IMR-90 (cell line): ENCODE measurements around the gene GPAM. TPM values are rescaled to one million over a fixed set of nuclear protein-coding genes. Genes with fewer than 3 reads are reported as not detected.
A peak's percentile ranks its signal among the peaks of the same experiment; 100 is the strongest.
"Not testable (repeated sequence)": the region's sequence is repeated elsewhere in the genome, so short reads cannot be mapped to it uniquely, and the experiment has no call there.

Experiments
- ATAC-seq: fragments of 200-7000 bp; cut with Tn5 transposase; 2 replicates; pipeline ENCODE4 v1.9.1; 2020; ENCODE audit warnings: low read depth, mild to moderate bottlenecking, moderate library complexity
- BruUV-seq: library from RNA; stranded (reverse); fragments of 400-500 nt; replicated peaks from 2 replicates; lab custom pipeline; 2021; lab: Mats Ljungman, UMichigan
- CTCF ChIA-PET: fragments of 300-600 bp; formaldehyde crosslinking; extraction: SDS; loops from one replicate; lab custom pipeline; 2021; ENCODE audit warnings: antibody characterized with exemption; lab: Yijun Ruan, JAX
- POLR2A ChIA-PET: fragments of 300-600 bp; sonication (Branson Sonifier 250); formaldehyde crosslinking; loops from one replicate; lab custom pipeline; 2022; ENCODE audit warnings: antibody characterized with exemption; ENCODE audit not compliant: unreplicated experiment; lab: Charles Lee
- DNase-seq: peaks from one replicate; pipeline ENCODE4 v3.0.0; 2013
- H2AFZ ChIP-seq: replicated peaks from 2 replicates; pipeline ENCODE3; 2013; ENCODE audit warnings: low read length, mild to moderate bottlenecking; ENCODE audit not compliant: poor library complexity
- H2AK5ac ChIP-seq: 2 replicates; pipeline ENCODE4 v1.6.1; 2013; ENCODE audit warnings: low read depth, low read length, inconsistent platforms
- H2AK9ac ChIP-seq: replicated peaks from 2 replicates; pipeline ENCODE3; 2013; ENCODE audit warnings: mild to moderate bottlenecking, low read depth, low read length, moderate library complexity; ENCODE audit not compliant: poor library complexity
- H2BK120ac ChIP-seq: 2 replicates; pipeline ENCODE4 v1.6.1; 2013; ENCODE audit warnings: low read depth, low read length, inconsistent platforms
- H2BK15ac ChIP-seq: 3 replicates; pipeline ENCODE4 v1.6.1; 2013; ENCODE audit warnings: low read depth, low read length, inconsistent platforms
- H2BK20ac ChIP-seq: 2 replicates; pipeline ENCODE4 v1.6.1; 2013; ENCODE audit warnings: low read depth, mild to moderate bottlenecking, inconsistent platforms, low read length, moderate library complexity
- H2BK5ac ChIP-seq: 2 replicates; pipeline ENCODE4 v1.6.1; 2013; ENCODE audit warnings: mild to moderate bottlenecking, low read depth, low read length, inconsistent platforms; ENCODE audit not compliant: poor library complexity, severe bottlenecking
- H3K14ac ChIP-seq: replicated peaks from 2 replicates; pipeline ENCODE4 v1.6.1; 2013; ENCODE audit warnings: low read depth, low read length, inconsistent platforms
- H3K18ac ChIP-seq: 2 replicates; pipeline ENCODE4 v1.6.1; 2013; ENCODE audit warnings: low read depth, low read length, control low read depth
- H3K23ac ChIP-seq: 2 replicates; pipeline ENCODE4 v1.6.1; 2013; ENCODE audit warnings: low read depth, low read length, inconsistent platforms
- H3K27ac ChIP-seq: 2 replicates; pipeline ENCODE4 v1.5.1; 2013; ENCODE audit warnings: mild to moderate bottlenecking, control low read depth, low read length; ENCODE audit not compliant: insufficient read depth
- H3K27me3 ChIP-seq: 2 replicates; pipeline ENCODE4 v1.6.1; 2013; ENCODE audit warnings: low read length; ENCODE audit not compliant: control insufficient read depth, insufficient read depth
- H3K36me3 ChIP-seq: 2 replicates; pipeline ENCODE4 v1.6.1; 2013; ENCODE audit warnings: low read length, mixed read lengths; ENCODE audit not compliant: control insufficient read depth, insufficient read depth
- H3K4ac ChIP-seq: 2 replicates; pipeline ENCODE4 v1.6.1; 2013; ENCODE audit warnings: low read depth, low read length, inconsistent platforms
- H3K4me1 ChIP-seq: 2 replicates; pipeline ENCODE4 v1.6.1; 2013; ENCODE audit warnings: low read length, mixed read lengths; ENCODE audit not compliant: control insufficient read depth, insufficient read depth
- H3K4me2 ChIP-seq: 2 replicates; pipeline ENCODE4 v1.6.1; 2013; ENCODE audit warnings: low read depth, mild to moderate bottlenecking, control low read depth, low read length, moderate library complexity
- H3K4me3 ChIP-seq: 2 replicates; pipeline ENCODE4 v1.5.1; 2013; ENCODE audit warnings: low read depth, mild to moderate bottlenecking, control low read depth, low read length, moderate library complexity; ENCODE audit not compliant: insufficient read depth
- H3K56ac ChIP-seq: 2 replicates; pipeline ENCODE4 v1.6.1; 2013; ENCODE audit warnings: low read length, inconsistent platforms; ENCODE audit not compliant: insufficient read depth; ENCODE audit errors: extremely low read depth
- H3K79me1 ChIP-seq, 2 experiments: 2 replicates each; pipeline ENCODE4 v1.6.1; 2013; ENCODE audit warnings: low read length in 2 of 2, inconsistent platforms in 1 of 2, low read depth in 1 of 2
- H3K9ac ChIP-seq: 2 replicates; pipeline ENCODE4 v1.6.1; 2013; ENCODE audit warnings: low read depth, low read length, control low read depth
- H3K9me1 ChIP-seq: 2 replicates; pipeline ENCODE4 v1.6.1; 2013; ENCODE audit warnings: low read length, inconsistent platforms; ENCODE audit not compliant: insufficient read depth
- H3K9me3 ChIP-seq: 2 replicates; pipeline ENCODE4 v1.6.1; 2013; ENCODE audit warnings: low read length; ENCODE audit not compliant: control insufficient read depth, insufficient read depth
- H4K20me1 ChIP-seq: 2 replicates; pipeline ENCODE4 v1.6.1; 2013; ENCODE audit warnings: low read length, inconsistent platforms; ENCODE audit not compliant: insufficient read depth
- H4K5ac ChIP-seq: 2 replicates; pipeline ENCODE4 v1.6.1; 2013; ENCODE audit warnings: mild to moderate bottlenecking, low read depth, low read length, control low read depth
- H4K8ac ChIP-seq, 2 experiments: 2 replicates each; pipeline ENCODE4 v1.6.1; 2013; ENCODE audit warnings: low read depth in 2 of 2, low read length in 2 of 2, control low read depth in 1 of 2, inconsistent platforms in 1 of 2
- H4K91ac ChIP-seq: 2 replicates; pipeline ENCODE4 v1.6.1; 2013; ENCODE audit warnings: low read depth, low read length, inconsistent platforms; ENCODE audit not compliant: insufficient read depth
- CHD1 ChIP-seq: IDR thresholded peaks from 2 replicates; pipeline ENCODE4 v1.6.1; 2012; ENCODE audit warnings: low read depth, low read length, improper control_type of control experiment
- RCOR1 ChIP-seq: IDR thresholded peaks from 2 replicates; pipeline ENCODE4 v1.6.1; 2012; ENCODE audit warnings: mild to moderate bottlenecking, low read length, improper control_type of control experiment; ENCODE audit not compliant: insufficient replicate concordance
- WGBS, 2 experiments: methylation state at CpG; one replicate each; pipeline versions ENCODE4 v1.1.5 to v1.1.7; 2013; ENCODE audit warnings: missing lambda C conversion rate in 2 of 2; ENCODE audit not compliant: insufficient read length in 1 of 2; ENCODE audit errors: extremely low coverage in 2 of 2; 5-methylcytosine and 5-hydroxymethylcytosine counted together
- dilution Hi-C: fragments of 300-500 bp; cut with HindIII; formaldehyde crosslinking; loops from one replicate; pipeline ENCODE4 v1.14.3; 2018; ENCODE audit warnings: low sequenced_read_pairs; ENCODE audit not compliant: unreplicated experiment
- in situ Hi-C: fragments of 300-500 bp; cut with MboI; formaldehyde crosslinking; loops from 3 replicates; pipeline ENCODE4 v1.14.3; 2019; ENCODE audit warnings: low sequenced_read_pairs, inconsistent platforms, mixed read lengths
- intact Hi-C: fragments of 100-400 bp; cut with micrococcal nuclease; formaldehyde crosslinking; loops from 2 replicates; pipeline ENCODE4 v1.10.0; 2022
- polyA plus RNA-seq, 3 experiments: library from polyadenylated mRNA; depleted of rRNA; stranded (reverse); fragments of >200 nt; gene quantifications; 2 replicates each; pipeline ENCODE4 v1.2.3, GENCODE V29; 2012; ENCODE audit warnings: low replicate concordance in 1 of 3
- total RNA-seq: library from RNA; depleted of rRNA; stranded (reverse); fragments of >200 nt; gene quantifications from 2 replicates; pipeline ENCODE4 v1.2.3, GENCODE V29; 2012

The GPAM gene
- total and polyA plus RNA-seq, 2 of the 4 experiments (the other 2 are of a cell fraction) = 3.5 to 11.5 TPM

GRCh38 chr10:112229096-112229495 is 45.5 kb upstream of the GPAM start:
- TF ChIP-seq CHD1 (no peak), RCOR1 (no peak)

GRCh38 chr10:112228366-112229088 is 45.0 kb upstream of the GPAM start:
- H3K56ac ChIP-seq, H2BK120ac ChIP-seq, in situ Hi-C loops, H4K8ac ChIP-seq, H3K4ac ChIP-seq, H3K79me1 ChIP-seq, POLR2A ChIA-PET, H4K5ac ChIP-seq, H3K9me3 ChIP-seq, H3K27ac ChIP-seq, H3K9me1 ChIP-seq, H4K20me1 ChIP-seq, DNase-seq, dilution Hi-C loops, H2BK5ac ChIP-seq, H3K36me3 ChIP-seq, H3K23ac ChIP-seq, H2BK15ac ChIP-seq, H2BK20ac ChIP-seq, H3K9ac ChIP-seq, CTCF ChIA-PET, H3K4me2 ChIP-seq, intact Hi-C loops, H3K18ac ChIP-seq, H3K27me3 ChIP-seq, BruUV-seq, ATAC-seq, H3K4me3 ChIP-seq, H2AK5ac ChIP-seq, H3K4me1 ChIP-seq, H2AK9ac ChIP-seq, H2AFZ ChIP-seq, H3K14ac ChIP-seq, H4K91ac ChIP-seq: not testable (repeated sequence)
- WGBS, 2 experiments = no CpG with 5 or more reads among the region's 3 CpGs

More at GRCh38 chr10:112229096-112229495, 45.5 kb upstream of the GPAM start:
- no peak overlapping the region for H3K18ac ChIP-seq
- dilution Hi-C loops (no loop called here), in situ Hi-C loops (no loop called here), intact Hi-C loops (no loop called here)
- no peak overlapping the region for H2AK9ac ChIP-seq
- H2BK15ac ChIP-seq = no peak overlapping the region
- H2AFZ ChIP-seq = no peak overlapping the region
- no CpG with 5 or more reads among the region's 2 CpGs for WGBS, 2 experiments
- no peaks in the 10 kb centered on the region for H3K4me1 ChIP-seq
- no peaks in the 10 kb centered on the region for H3K27me3 ChIP-seq
- no peak overlapping the region for H4K91ac ChIP-seq
- no peak overlapping the region for H2BK5ac ChIP-seq
- no peak overlapping the region for H4K8ac ChIP-seq
- H3K79me1 ChIP-seq = no peaks in the 10 kb centered on the region
- no peak overlapping the region for H3K4me3 ChIP-seq
- no peak overlapping the region for H3K14ac ChIP-seq
- H3K9me3 ChIP-seq = peaks cover 2% of the 10 kb centered on the region; the same call in 1 of the 2 replicates
- no peak overlapping the region for H3K27ac ChIP-seq
- ChIA-PET POLR2A (no interaction called here), CTCF (no interaction called here)
- H2BK120ac ChIP-seq = no peak overlapping the region
- H3K23ac ChIP-seq = no peak overlapping the region
- no peak overlapping the region for H2AK5ac ChIP-seq
- ATAC-seq (no peak), DNase-seq (peak; percentile 28)
- no peak overlapping the region for H3K4ac ChIP-seq
- no peaks in the 10 kb centered on the region for H3K36me3 ChIP-seq
- H3K9me1 ChIP-seq = no peaks in the 10 kb centered on the region
- no peaks in the 10 kb centered on the region for H4K20me1 ChIP-seq
- no peak overlapping the region for H3K4me2 ChIP-seq
- BruUV-seq = no TSS peak
- no peak overlapping the region for H4K5ac ChIP-seq
- H3K56ac ChIP-seq = no peak overlapping the region
- H3K9ac ChIP-seq = no peak overlapping the region
- no peak overlapping the region for H2BK20ac ChIP-seq
